Measurements from ENCODE around the gene CLEC4F. TPM values are rescaled to one million over a fixed set of nuclear protein-coding genes. Genes with fewer than 3 reads are reported as not detected.
A peak's percentile ranks its signal among the peaks of the same experiment; 100 is the strongest.

The CLEC4F gene, protein sequence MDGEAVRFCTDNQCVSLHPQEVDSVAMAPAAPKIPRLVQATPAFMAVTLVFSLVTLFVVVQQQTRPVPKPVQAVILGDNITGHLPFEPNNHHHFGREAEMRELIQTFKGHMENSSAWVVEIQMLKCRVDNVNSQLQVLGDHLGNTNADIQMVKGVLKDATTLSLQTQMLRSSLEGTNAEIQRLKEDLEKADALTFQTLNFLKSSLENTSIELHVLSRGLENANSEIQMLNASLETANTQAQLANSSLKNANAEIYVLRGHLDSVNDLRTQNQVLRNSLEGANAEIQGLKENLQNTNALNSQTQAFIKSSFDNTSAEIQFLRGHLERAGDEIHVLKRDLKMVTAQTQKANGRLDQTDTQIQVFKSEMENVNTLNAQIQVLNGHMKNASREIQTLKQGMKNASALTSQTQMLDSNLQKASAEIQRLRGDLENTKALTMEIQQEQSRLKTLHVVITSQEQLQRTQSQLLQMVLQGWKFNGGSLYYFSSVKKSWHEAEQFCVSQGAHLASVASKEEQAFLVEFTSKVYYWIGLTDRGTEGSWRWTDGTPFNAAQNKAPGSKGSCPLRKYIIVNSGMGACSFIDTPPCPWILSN
- total RNA-seq (0.09 TPM), polyA plus RNA-seq (ENCODE audit: insufficient read depth in 1 of 8, insufficient read length in 8 of 8, low replicate concordance in 1 of 8) (under 1 TPM in 7 of 8 donors, not detected in 1; 0.06 to 0.53 (median 0.15) TPM)
- long read RNA-seq, donor 1 = 0 reads
- long read RNA-seq, donor 2 = 0 reads
- long read RNA-seq, donor 3 = 0 reads
- long read RNA-seq, donor 4 = 0 reads
- long read RNA-seq, donor 5 = 0 reads
- long read RNA-seq, donor 6 = 0 reads
- long read RNA-seq, donor 7 = 0 reads
- long read RNA-seq, donor 8 = 0 reads
- long read RNA-seq, donor 9 = 0 reads
- long read RNA-seq, donor 10 = 0 reads
- long read RNA-seq, donor 11 = 0 reads

- H3K4me1 ChIP-seq (ENCODE audit: control insufficient read depth, insufficient read depth, low read length) = no peaks in the 10 kb centered on the region
- no peaks in the 10 kb centered on the region for H3K36me3 ChIP-seq (ENCODE audit: control insufficient read depth, insufficient read depth, low read length)
- no peak within 1 kb of the TSS for H3K4me3 ChIP-seq (ENCODE audit: low read length)
- no peak for DNase-seq
- no peak within 1 kb of the TSS for H3K27ac ChIP-seq (ENCODE audit: low read length)
- H3K27me3 ChIP-seq (ENCODE audit: control insufficient read depth, insufficient read depth, low read length) = peaks cover 11% of the 10 kb centered on the region
- no peaks in the 10 kb centered on the region for H3K9me3 ChIP-seq (replicated peaks; ENCODE audit: control insufficient read depth, low read depth, low read length)
- 50% methylated on average over 6 of the region's 7 CpGs for WGBS (ENCODE audit: insufficient coverage)
Observed at GRCh38 chr2:70820499-70820898, at the start of gene CLEC4F. TSS of gene CLEC4F (minus strand) at chr2:70820599. CDS start at chr2:70820523, 76 bp downstream.

- no CpG with 5 or more reads among the region's 1 CpG for WGBS (ENCODE audit: insufficient coverage)
- H3K27me3 ChIP-seq (ENCODE audit: control insufficient read depth, insufficient read depth, low read length) = peaks cover 57% of the 10 kb centered on the region
- H3K36me3 ChIP-seq (ENCODE audit: control insufficient read depth, insufficient read depth, low read length) = no peaks in the 10 kb centered on the region
- H3K4me1 ChIP-seq (ENCODE audit: control insufficient read depth, insufficient read depth, low read length) = peaks cover 10% of the 10 kb centered on the region
- no peak for DNase-seq
- no peak overlapping the region for H3K4me3 ChIP-seq (ENCODE audit: low read length)
- no peaks in the 10 kb centered on the region for H3K9me3 ChIP-seq (replicated peaks; ENCODE audit: control insufficient read depth, low read depth, low read length)
- no peak overlapping the region for H3K27ac ChIP-seq (ENCODE audit: low read length)
Observed at GRCh38 chr2:70868970-70869369, 48.6 kb upstream of the CLEC4F start.

GRCh38 chr2:70861777-70862625, 41.6 kb upstream of the CLEC4F start:
- Histone ChIP-seq H3K36me3 (ENCODE audit: control insufficient read depth, insufficient read depth, low read length) (no peaks in the 10 kb centered on the region), H3K4me1 (ENCODE audit: control insufficient read depth, insufficient read depth, low read length) (peaks cover 12% of the 10 kb centered on the region), H3K9me3 (replicated peaks; ENCODE audit: control insufficient read depth, low read depth, low read length) (no peaks in the 10 kb centered on the region), H3K27me3 (ENCODE audit: control insufficient read depth, insufficient read depth, low read length) (peaks cover 50% of the 10 kb centered on the region), H3K27ac (ENCODE audit: low read length) (peak overlapping the region; percentile 25), H3K4me3 (ENCODE audit: low read length) (no peak overlapping the region)
- peak; percentile 83 for DNase-seq
- 10% methylated on average over 18 of the region's 21 CpGs for WGBS (ENCODE audit: insufficient coverage)

DNA sequence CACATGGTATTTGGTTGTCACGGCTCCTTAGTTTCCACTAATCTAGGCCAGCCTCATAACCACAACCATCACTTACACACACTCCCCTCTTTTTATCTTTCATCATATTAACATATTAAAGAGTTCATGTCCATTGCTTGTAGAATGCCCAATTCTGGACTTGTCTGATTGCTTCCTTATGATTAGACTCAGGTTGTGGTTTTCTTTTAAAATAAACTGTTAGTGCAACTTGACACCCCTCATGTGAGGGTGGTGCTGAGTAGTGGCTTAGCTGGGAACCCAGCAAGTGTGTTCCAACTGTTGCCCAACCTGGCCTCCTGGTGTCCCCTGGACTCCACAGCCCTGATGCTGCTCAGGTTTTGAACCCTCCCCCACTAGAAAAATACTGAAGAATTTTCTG, 35.3 kb upstream of the CLEC4F start:
- no peak for DNase-seq
- Histone ChIP-seq H3K27ac (ENCODE audit: low read length) (no peak overlapping the region), H3K9me3 (replicated peaks; ENCODE audit: control insufficient read depth, low read depth, low read length) (no peaks in the 10 kb centered on the region), H3K36me3 (ENCODE audit: control insufficient read depth, insufficient read depth, low read length) (no peaks in the 10 kb centered on the region), H3K4me3 (ENCODE audit: low read length) (no peak overlapping the region), H3K4me1 (ENCODE audit: control insufficient read depth, insufficient read depth, low read length) (no peaks in the 10 kb centered on the region), H3K27me3 (ENCODE audit: control insufficient read depth, insufficient read depth, low read length) (peaks cover 11% of the 10 kb centered on the region)
- WGBS (ENCODE audit: insufficient coverage) = no CpG with 5 or more reads among the region's 1 CpG

DNA sequence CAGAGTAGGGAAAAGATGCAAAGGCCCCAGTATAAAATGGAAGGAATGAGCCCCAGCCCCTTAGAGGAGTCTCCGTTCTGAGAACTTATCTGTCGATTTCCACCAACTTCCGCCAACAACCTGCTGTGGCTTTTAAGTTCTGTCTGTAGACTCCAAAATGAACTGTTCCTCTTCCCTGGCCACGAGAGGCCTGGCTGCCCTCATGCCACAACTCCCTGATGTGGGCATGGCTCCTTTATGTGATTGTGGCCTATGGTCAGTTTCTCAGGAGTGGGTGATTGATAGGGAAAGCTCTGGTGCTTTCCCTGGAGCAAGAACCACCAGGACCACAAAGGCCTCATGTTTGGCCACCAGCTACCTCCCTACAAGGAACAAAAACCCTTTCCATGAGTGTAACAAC, 34.0 kb upstream of the CLEC4F start:
- H3K36me3 ChIP-seq (ENCODE audit: control insufficient read depth, insufficient read depth, low read length) = no peaks in the 10 kb centered on the region
- H3K4me1 ChIP-seq (ENCODE audit: control insufficient read depth, insufficient read depth, low read length) = no peaks in the 10 kb centered on the region
- 92% methylated on average over 2 of the region's 4 CpGs for WGBS (ENCODE audit: insufficient coverage)
- H3K27me3 ChIP-seq (ENCODE audit: control insufficient read depth, insufficient read depth, low read length) = peaks cover 4% of the 10 kb centered on the region
- no peak overlapping the region for H3K4me3 ChIP-seq (ENCODE audit: low read length)
- DNase-seq = no peak
- H3K27ac ChIP-seq (ENCODE audit: low read length) = no peak overlapping the region
- no peaks in the 10 kb centered on the region for H3K9me3 ChIP-seq (replicated peaks; ENCODE audit: control insufficient read depth, low read depth, low read length)

DNA sequence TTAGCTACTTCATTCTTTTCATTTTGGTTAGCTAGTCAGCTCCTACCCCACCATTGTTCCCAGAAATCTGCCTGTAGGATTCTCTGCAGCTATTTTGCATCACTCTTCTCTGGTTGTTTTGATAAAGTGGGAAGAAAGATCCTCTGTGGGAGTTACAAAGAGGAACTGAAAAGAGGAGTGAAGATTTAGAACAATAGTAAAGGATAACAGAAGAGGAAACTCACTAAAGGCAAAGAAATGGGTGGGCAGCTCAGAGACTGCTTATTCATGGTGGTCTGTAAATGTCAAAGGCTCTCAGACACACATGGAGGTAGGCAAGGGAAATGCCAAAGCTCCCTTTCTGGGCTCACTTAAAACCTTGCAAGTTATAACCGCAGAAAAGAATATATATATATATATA, 32.4 kb upstream of the CLEC4F start:
- no CpG with 5 or more reads among the region's 1 CpG for WGBS (ENCODE audit: insufficient coverage)
- peaks cover 4% of the 10 kb centered on the region for H3K27me3 ChIP-seq (ENCODE audit: control insufficient read depth, insufficient read depth, low read length)
- DNase-seq = no peak
- H3K4me3 ChIP-seq (ENCODE audit: low read length) = no peak overlapping the region
- H3K9me3 ChIP-seq (replicated peaks; ENCODE audit: control insufficient read depth, low read depth, low read length) = no peaks in the 10 kb centered on the region
- H3K36me3 ChIP-seq (ENCODE audit: control insufficient read depth, insufficient read depth, low read length) = no peaks in the 10 kb centered on the region
- H3K27ac ChIP-seq (ENCODE audit: low read length) = no peak overlapping the region
- no peaks in the 10 kb centered on the region for H3K4me1 ChIP-seq (ENCODE audit: control insufficient read depth, insufficient read depth, low read length)

DNA sequence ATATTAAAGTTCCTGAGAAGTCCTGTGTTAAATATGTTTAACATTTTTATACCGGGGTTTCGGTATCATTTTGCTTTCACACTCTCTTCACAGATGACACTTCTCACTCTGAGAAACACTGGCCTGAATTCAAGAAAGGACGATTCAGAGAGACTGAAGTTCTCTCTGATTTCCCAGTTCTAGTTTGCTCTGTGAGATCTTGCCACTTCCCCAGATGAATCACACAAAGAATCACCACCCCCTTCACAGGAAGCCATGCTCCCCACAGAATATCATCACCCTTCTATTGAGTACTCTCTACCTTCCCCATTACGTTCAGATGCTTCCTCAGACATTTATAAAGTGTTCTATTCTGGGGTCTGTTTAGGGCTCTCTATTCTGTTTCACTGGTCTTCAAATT, 31.3 kb upstream of the CLEC4F start:
- DNase-seq = no peak
- Histone ChIP-seq H3K4me3 (ENCODE audit: low read length) (no peak overlapping the region), H3K27me3 (ENCODE audit: control insufficient read depth, insufficient read depth, low read length) (peaks cover 2% of the 10 kb centered on the region), H3K27ac (ENCODE audit: low read length) (no peak overlapping the region), H3K36me3 (ENCODE audit: control insufficient read depth, insufficient read depth, low read length) (no peaks in the 10 kb centered on the region), H3K4me1 (ENCODE audit: control insufficient read depth, insufficient read depth, low read length) (no peaks in the 10 kb centered on the region), H3K9me3 (replicated peaks; ENCODE audit: control insufficient read depth, low read depth, low read length) (no peaks in the 10 kb centered on the region)
- WGBS (ENCODE audit: insufficient coverage) = 17% methylated on average over 1 of the region's 4 CpGs

GRCh38 chr2:70850925-70851324, 30.5 kb upstream of the CLEC4F start:
- WGBS (ENCODE audit: insufficient coverage) = 45% methylated on average over 1 of the region's 2 CpGs
- no peaks in the 10 kb centered on the region for H3K4me1 ChIP-seq (ENCODE audit: control insufficient read depth, insufficient read depth, low read length)
- no peaks in the 10 kb centered on the region for H3K9me3 ChIP-seq (replicated peaks; ENCODE audit: control insufficient read depth, low read depth, low read length)
- H3K4me3 ChIP-seq (ENCODE audit: low read length) = no peak overlapping the region
- no peak for DNase-seq
- no peak overlapping the region for H3K27ac ChIP-seq (ENCODE audit: low read length)
- H3K27me3 ChIP-seq (ENCODE audit: control insufficient read depth, insufficient read depth, low read length) = no peaks in the 10 kb centered on the region
- H3K36me3 ChIP-seq (ENCODE audit: control insufficient read depth, insufficient read depth, low read length) = no peaks in the 10 kb centered on the region

DNA sequence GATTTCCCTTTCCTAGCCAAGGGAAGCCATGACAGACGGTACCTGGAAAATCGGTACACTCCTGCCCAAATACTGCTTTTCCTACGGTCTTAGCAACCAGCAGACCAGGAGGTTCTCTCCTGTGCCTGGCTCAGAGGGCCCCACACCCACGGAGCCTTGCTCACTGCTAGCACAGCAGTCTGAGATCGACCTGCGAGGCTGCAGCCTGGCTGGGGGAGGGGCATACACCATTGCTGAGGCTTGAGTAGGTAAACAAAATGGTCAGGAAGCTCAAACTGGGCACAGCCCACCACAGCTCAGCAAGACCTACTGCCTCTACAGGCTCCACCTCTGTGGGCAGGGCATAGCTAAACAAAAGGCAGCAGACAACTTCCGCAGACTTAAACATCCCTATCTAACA, 22.0 kb upstream of the CLEC4F start:
- DNase-seq = no peak
- Histone ChIP-seq H3K4me3 (ENCODE audit: low read length) (no peak overlapping the region), H3K36me3 (ENCODE audit: control insufficient read depth, insufficient read depth, low read length) (no peaks in the 10 kb centered on the region), H3K27me3 (ENCODE audit: control insufficient read depth, insufficient read depth, low read length) (no peaks in the 10 kb centered on the region), H3K27ac (ENCODE audit: low read length) (no peak overlapping the region), H3K9me3 (replicated peaks; ENCODE audit: control insufficient read depth, low read depth, low read length) (no peaks in the 10 kb centered on the region), H3K4me1 (ENCODE audit: control insufficient read depth, insufficient read depth, low read length) (no peaks in the 10 kb centered on the region)
- 83% methylated on average over 7 of the region's 7 CpGs for WGBS (ENCODE audit: insufficient coverage)
